ENCODE results near the gene SND1.

DNA sequence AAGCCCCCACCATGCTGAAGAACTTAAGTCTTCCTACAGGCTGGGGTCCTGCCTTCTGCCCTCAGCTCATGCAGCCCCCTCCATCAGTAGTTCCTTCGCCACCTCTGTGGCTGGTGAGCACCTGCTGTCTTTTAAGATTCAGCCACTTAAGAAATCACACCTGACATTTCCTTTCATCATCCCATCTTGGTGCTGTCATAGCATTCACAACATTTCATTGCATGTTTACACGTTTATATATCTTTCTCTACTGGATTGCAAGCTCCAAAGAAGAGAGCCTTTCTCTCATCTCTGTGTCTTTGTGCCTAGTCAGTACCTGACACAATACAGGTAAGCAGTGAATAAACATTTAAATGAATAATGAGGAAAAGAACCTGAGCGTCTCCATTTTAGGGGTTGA is 38.3 kb downstream of the SND1 start:
- TF ChIP-seq, protein P1, sequence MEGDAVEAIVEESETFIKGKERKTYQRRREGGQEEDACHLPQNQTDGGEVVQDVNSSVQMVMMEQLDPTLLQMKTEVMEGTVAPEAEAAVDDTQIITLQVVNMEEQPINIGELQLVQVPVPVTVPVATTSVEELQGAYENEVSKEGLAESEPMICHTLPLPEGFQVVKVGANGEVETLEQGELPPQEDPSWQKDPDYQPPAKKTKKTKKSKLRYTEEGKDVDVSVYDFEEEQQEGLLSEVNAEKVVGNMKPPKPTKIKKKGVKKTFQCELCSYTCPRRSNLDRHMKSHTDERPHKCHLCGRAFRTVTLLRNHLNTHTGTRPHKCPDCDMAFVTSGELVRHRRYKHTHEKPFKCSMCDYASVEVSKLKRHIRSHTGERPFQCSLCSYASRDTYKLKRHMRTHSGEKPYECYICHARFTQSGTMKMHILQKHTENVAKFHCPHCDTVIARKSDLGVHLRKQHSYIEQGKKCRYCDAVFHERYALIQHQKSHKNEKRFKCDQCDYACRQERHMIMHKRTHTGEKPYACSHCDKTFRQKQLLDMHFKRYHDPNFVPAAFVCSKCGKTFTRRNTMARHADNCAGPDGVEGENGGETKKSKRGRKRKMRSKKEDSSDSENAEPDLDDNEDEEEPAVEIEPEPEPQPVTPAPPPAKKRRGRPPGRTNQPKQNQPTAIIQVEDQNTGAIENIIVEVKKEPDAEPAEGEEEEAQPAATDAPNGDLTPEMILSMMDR (IDR thresholded peaks at IDR 0.05; ENCODE audit: low read depth, low read length, missing input control): no peak
- TF ChIP-seq SP1 (IDR thresholded peaks at IDR 0.05) (no peak), FOXA1 (IDR thresholded peaks at IDR 0.05) (no peak)
- TF ChIP-seq, protein P2, sequence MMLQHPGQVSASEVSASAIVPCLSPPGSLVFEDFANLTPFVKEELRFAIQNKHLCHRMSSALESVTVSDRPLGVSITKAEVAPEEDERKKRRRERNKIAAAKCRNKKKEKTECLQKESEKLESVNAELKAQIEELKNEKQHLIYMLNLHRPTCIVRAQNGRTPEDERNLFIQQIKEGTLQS (IDR thresholded peaks at IDR 0.05): no peak
- TF ChIP-seq, protein P3, sequence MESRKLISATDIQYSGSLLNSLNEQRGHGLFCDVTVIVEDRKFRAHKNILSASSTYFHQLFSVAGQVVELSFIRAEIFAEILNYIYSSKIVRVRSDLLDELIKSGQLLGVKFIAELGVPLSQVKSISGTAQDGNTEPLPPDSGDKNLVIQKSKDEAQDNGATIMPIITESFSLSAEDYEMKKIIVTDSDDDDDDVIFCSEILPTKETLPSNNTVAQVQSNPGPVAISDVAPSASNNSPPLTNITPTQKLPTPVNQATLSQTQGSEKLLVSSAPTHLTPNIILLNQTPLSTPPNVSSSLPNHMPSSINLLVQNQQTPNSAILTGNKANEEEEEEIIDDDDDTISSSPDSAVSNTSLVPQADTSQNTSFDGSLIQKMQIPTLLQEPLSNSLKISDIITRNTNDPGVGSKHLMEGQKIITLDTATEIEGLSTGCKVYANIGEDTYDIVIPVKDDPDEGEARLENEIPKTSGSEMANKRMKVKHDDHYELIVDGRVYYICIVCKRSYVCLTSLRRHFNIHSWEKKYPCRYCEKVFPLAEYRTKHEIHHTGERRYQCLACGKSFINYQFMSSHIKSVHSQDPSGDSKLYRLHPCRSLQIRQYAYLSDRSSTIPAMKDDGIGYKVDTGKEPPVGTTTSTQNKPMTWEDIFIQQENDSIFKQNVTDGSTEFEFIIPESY (IDR thresholded peaks at IDR 0.05): no peak
- TF ChIP-seq, protein P4, sequence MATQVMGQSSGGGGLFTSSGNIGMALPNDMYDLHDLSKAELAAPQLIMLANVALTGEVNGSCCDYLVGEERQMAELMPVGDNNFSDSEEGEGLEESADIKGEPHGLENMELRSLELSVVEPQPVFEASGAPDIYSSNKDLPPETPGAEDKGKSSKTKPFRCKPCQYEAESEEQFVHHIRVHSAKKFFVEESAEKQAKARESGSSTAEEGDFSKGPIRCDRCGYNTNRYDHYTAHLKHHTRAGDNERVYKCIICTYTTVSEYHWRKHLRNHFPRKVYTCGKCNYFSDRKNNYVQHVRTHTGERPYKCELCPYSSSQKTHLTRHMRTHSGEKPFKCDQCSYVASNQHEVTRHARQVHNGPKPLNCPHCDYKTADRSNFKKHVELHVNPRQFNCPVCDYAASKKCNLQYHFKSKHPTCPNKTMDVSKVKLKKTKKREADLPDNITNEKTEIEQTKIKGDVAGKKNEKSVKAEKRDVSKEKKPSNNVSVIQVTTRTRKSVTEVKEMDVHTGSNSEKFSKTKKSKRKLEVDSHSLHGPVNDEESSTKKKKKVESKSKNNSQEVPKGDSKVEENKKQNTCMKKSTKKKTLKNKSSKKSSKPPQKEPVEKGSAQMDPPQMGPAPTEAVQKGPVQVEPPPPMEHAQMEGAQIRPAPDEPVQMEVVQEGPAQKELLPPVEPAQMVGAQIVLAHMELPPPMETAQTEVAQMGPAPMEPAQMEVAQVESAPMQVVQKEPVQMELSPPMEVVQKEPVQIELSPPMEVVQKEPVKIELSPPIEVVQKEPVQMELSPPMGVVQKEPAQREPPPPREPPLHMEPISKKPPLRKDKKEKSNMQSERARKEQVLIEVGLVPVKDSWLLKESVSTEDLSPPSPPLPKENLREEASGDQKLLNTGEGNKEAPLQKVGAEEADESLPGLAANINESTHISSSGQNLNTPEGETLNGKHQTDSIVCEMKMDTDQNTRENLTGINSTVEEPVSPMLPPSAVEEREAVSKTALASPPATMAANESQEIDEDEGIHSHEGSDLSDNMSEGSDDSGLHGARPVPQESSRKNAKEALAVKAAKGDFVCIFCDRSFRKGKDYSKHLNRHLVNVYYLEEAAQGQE (IDR thresholded peaks at IDR 0.05): no peak

All from liver (tissue), 3 donors.